NCI-H2081 (cell line): ENCODE measurements around the gene ADGRA3.

ENCODE experiments used
- DNase-seq, 2 experiments: peaks; one replicate each; lab custom pipeline; 2025; lab: John Stamatoyannopoulos, UW

The ADGRA3 gene

GRCh38 chr4:22515888-22516541 lies at the start of gene ADGRA3:
Gene ADGRA3, minus strand, starts transcription at chr4:22516066. Its CDS starts 282 bp downstream, at chr4:22515784.
- peak; percentile 69 to 82 for DNase-seq

- no peak for DNase-seq
These were observed 40.6 kb upstream of the ADGRA3 start for GRCh38 chr4:22556495-22556894.

- DNase-seq: no peak
These were observed 38.8 kb upstream of the ADGRA3 start for GRCh38 chr4:22554670-22555069.

GRCh38 chr4:22553560-22553959 lies 37.7 kb upstream of the ADGRA3 start:
- no peak for DNase-seq

- DNase-seq: no peak
These were observed 36.9 kb upstream of the ADGRA3 start for GRCh38 chr4:22552812-22553211.

GRCh38 chr4:22551550-22551949 lies 35.7 kb upstream of the ADGRA3 start:
- no peak for DNase-seq

GRCh38 chr4:22546299-22546698 lies 30.4 kb upstream of the ADGRA3 start:
- DNase-seq: no peak

- no peak for DNase-seq
These were observed 23.4 kb upstream of the ADGRA3 start for GRCh38 chr4:22539251-22539650.

- no peak for DNase-seq
These were observed 22.0 kb upstream of the ADGRA3 start for GRCh38 chr4:22537864-22538263.

GRCh38 chr4:22534374-22534773 lies 18.5 kb upstream of the ADGRA3 start:
- no peak for DNase-seq

- DNase-seq: no peak
These were observed 17.0 kb upstream of the ADGRA3 start for GRCh38 chr4:22532896-22533295.

GRCh38 chr4:22532117-22532516 lies 16.3 kb upstream of the ADGRA3 start:
- no peak for DNase-seq

- no peak for DNase-seq
These were observed 15.6 kb upstream of the ADGRA3 start for GRCh38 chr4:22531311-22532019.

- no peak for DNase-seq
These were observed 9.0 kb upstream of the ADGRA3 start for GRCh38 chr4:22524895-22525294.

- DNase-seq: no peak
These were observed 7.0 kb upstream of the ADGRA3 start for GRCh38 chr4:22522706-22523501.

GRCh38 chr4:22522206-22522605 lies 6.3 kb upstream of the ADGRA3 start:
- DNase-seq: no peak

GRCh38 chr4:22521240-22521639 lies 5.4 kb upstream of the ADGRA3 start:
- DNase-seq: no peak

GRCh38 chr4:22515145-22515887 lies 550 bp downstream of the ADGRA3 start:
- DNase-seq: peak; percentile 55 to 77

- peak in 1 of 2 experiments; percentile 40 for DNase-seq
These were observed 1.4 kb downstream of the ADGRA3 start for GRCh38 chr4:22514481-22514880.

- DNase-seq: no peak
These were observed 1.9 kb downstream of the ADGRA3 start for GRCh38 chr4:22514001-22514400.

GRCh38 chr4:22512306-22512705 lies 3.6 kb downstream of the ADGRA3 start:
- no peak for DNase-seq

- DNase-seq: no peak
These were observed 5.1 kb downstream of the ADGRA3 start for GRCh38 chr4:22510750-22511149.
